GM10248 (cell line): ENCODE measurements around the gene USHBP1.

ENCODE experiments used
- CTCF ChIA-PET: fragments of 300-600 bp; sonication (Branson Sonifier 250); formaldehyde crosslinking; extraction: SDS; loops from one replicate; lab custom pipeline; 2021; ENCODE audit warnings: antibody characterized with exemption; lab: Yijun Ruan, JAX
- POLR2A ChIA-PET: fragments of 350-650 bp; sonication (Branson Sonifier 250); formaldehyde crosslinking; extraction: SDS; loops from one replicate; lab custom pipeline; 2020; ENCODE audit warnings: antibody characterized with exemption; lab: Yijun Ruan, JAX
- DNase-seq: peaks from one replicate; pipeline ENCODE4 v3.0.0; 2012; ENCODE audit errors: extremely low spot score
- TF ChIP-seq, protein P1 (sequence below): IDR thresholded peaks from 2 replicates; pipeline ENCODE4 v1.5.1; 2012; ENCODE audit warnings: mild to moderate bottlenecking, low read depth; ENCODE audit errors: extremely low read depth, missing control alignments, control extremely low read depth

The USHBP1 gene

DNA sequence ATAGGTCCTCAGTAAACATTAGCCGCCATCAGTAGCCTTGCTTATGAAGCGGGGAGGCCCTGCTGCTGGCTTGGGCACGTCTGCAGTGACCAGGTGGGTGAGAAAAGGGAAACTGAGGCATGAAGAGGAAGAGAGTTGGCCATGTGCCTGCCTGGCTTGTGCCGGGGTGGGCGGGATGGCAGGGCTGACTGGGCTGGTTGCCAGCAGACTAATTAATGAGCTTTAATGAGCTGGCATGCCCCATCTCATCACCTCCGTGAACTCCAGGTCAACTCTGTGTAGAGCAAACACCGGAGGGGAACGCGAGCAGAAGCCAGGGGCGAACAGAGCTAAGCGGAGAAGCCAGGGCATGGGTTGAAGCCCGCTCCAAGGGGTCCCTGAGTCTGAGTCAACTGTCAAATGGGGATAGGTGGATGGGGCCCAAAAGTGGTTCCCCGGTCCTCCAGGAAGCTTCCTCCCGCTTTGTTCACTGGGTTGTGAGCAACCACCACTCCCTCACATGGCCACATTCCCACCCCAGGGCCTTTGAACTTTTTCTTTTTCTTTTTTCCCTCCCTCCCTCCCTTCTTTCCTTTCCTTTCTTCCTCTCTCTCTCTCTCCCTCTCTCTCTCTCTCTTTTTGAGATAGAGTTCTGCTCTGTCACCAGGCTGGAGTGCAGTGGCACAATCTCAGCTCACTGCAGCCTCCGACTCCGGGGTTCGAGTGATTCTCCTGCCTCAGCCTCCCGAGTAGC lies 27.6 kb downstream of the USHBP1 start:
- ChIA-PET CTCF (interaction anchor here (1.2 to 3.6 kb wide), 5 partner anchors 11 to 23 kb away, joined by 3 to 13 read pairs (median 4); no protein-coding TSS in a partner anchor), POLR2A (no interaction called here)

GRCh38 chr19:17235971-17236777 lies 28.4 kb downstream of the USHBP1 start:
- ChIA-PET CTCF (interaction anchor here (0.6 to 3.6 kb wide), 24 partner anchors 10 to 184 kb away, joined by 3 to 13 read pairs (median 4); partner anchors contain the start of genes BABAM1 and OCEL1), POLR2A (interaction anchor here (0.6 to 2.0 kb wide), 2 partner anchors 10 to 77 kb away, joined by 4 to 5 read pairs; partner anchors contain the start of gene OCEL1)
- DNase-seq = no peak
- TF ChIP-seq, protein P1, sequence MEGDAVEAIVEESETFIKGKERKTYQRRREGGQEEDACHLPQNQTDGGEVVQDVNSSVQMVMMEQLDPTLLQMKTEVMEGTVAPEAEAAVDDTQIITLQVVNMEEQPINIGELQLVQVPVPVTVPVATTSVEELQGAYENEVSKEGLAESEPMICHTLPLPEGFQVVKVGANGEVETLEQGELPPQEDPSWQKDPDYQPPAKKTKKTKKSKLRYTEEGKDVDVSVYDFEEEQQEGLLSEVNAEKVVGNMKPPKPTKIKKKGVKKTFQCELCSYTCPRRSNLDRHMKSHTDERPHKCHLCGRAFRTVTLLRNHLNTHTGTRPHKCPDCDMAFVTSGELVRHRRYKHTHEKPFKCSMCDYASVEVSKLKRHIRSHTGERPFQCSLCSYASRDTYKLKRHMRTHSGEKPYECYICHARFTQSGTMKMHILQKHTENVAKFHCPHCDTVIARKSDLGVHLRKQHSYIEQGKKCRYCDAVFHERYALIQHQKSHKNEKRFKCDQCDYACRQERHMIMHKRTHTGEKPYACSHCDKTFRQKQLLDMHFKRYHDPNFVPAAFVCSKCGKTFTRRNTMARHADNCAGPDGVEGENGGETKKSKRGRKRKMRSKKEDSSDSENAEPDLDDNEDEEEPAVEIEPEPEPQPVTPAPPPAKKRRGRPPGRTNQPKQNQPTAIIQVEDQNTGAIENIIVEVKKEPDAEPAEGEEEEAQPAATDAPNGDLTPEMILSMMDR = no peak

More for the DNA sequence above, 27.6 kb downstream of the USHBP1 start:
- TF ChIP-seq, protein P1 = no peak
- DNase-seq = no peak

DNA sequence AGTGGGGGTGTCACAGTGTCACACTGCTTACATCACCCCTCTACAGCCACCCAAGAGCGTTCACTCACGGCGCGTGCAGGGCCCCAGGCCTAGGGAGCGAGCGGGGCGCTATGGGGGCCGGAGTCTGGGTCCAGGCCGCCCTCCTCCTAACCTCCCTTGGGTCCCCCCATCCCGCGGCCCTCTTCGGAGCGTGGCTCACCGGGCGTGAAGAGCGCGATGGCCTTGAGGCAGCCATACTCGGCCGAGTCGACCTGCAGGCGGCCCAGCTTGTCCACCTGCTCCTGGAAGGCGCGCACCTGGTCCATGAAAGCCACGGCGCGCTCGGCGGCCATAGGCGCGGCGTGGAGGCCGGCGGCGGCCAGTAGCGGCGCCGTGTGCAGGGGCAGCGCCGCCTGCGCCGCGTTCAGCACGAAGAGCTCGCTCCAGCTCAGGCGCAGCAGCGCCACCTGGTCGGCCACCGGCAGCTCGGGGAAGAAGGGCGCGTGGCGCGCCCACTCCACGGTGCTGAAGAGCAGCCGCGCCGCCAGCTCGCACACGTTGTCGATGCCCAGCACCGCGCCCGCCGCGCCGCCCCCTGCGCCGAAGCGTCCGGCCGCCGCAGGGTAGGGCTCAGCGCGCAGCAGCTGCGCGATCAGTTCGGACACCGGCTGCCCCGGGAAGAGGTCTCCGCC lies 29.1 kb downstream of the USHBP1 start:
- ChIA-PET CTCF (interaction anchor here (0.6 to 3.6 kb wide), 27 partner anchors 9 to 183 kb away, joined by 3 to 13 read pairs (median 4); partner anchors contain the start of genes BABAM1 and OCEL1), POLR2A (interaction anchor here (0.6 to 2.0 kb wide), 2 partner anchors 9 to 78 kb away, joined by 4 to 5 read pairs; partner anchors contain the start of gene OCEL1)
- peak; percentile 79 for DNase-seq
- TF ChIP-seq, protein P1 = peak; percentile 88

DNA sequence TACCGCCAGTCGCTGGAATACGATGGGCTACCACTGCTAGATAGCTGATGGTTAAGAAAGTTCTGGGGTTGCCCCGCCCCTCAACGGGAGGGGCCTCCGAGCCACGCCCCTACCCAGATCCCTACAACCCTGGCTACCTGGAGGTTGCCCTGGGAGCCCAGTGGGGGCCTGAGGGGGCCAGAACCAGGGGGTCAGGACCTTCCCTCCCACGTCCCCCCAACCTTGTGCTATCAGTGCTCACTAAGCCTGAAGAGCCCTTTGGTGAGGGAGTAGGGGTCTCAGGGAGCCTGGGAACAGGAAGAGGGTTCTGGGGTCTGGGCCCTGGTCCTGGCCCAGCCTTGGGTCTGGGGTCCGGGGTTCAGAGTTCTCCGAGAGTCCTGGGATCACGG lies 29.6 kb downstream of the USHBP1 start:
- DNase-seq = peak; percentile 81
- ChIA-PET CTCF (interaction anchor here (0.7 to 3.6 kb wide), 25 partner anchors 8 to 575 kb away, joined by 3 to 13 read pairs (median 4); partner anchors contain the start of genes BABAM1, OCEL1 and SMIM7), POLR2A (interaction anchor here (0.6 to 2.0 kb wide), 2 partner anchors 9 to 426 kb away, joined by 3 to 5 read pairs; partner anchors contain the start of gene OCEL1)
- TF ChIP-seq, protein P1 = no peak

DNA sequence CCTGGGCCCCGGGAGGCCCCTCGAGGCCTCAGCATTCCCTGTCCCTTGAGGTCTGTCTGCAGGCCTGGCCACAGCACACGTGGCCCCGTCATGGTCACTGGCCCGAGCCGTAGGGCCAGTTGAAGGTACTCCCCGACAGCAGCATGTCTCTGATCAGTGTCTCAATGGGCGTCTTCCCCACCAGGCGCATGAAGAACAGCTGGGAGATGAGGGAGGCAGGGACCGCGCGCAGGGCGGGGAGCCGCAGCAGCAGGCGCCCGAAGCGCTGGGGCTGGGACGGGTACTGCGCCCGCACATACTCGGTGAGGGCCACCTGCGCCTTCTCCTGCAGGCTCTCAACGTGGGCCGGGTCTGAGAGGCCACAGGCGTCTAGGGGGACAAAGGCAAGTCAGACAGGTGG lies 32.3 kb downstream of the USHBP1 start:
- TF ChIP-seq, protein P1 = no peak
- no peak for DNase-seq
- ChIA-PET CTCF (interaction anchor here (0.8 kb wide), 1 partner anchor 28 kb away, joined by 3 read pairs; no protein-coding TSS in a partner anchor), POLR2A (no interaction called here)

- CTCF ChIA-PET = interaction anchor here (1.1 kb wide), 1 partner anchor 53 kb away, joined by 3 read pairs; no protein-coding TSS in a partner anchor
- DNase-seq = no peak
- TF ChIP-seq, protein P1 = no peak
- POLR2A ChIA-PET = no interaction called here
These were observed 34.7 kb downstream of the USHBP1 start for GRCh38 chr19:17229890-17230289.
